ENCODE results near the gene TMEM187.

DNA sequence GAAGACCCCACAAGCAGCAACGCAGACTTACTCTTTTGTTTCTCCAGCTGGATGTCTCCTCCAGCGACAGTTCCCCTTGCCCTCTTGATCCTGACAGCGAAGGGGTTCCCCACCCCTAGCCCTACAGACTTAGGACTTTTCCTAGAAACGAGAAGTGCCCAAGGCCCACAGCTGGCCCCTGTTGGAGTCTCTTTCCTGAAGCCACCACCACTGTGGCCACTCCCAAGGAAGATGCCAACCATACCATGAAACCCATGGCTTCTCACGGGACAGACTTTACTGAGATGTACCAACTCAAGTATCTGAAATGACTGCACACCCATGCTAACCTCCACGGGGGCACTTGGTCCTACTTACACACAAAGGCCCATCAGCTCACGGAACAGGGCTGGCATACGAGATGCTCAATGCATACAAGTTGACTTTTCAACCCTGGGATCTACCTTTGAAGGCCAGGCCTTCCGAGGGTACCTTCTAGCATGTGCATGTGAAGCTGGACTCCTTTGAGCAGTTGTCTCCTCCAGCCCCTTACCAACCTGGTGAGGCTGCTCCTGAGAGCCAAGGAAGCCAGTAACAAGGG is 48.1 kb downstream of the TMEM187 start:
- TF ChIP-seq, protein P1, sequence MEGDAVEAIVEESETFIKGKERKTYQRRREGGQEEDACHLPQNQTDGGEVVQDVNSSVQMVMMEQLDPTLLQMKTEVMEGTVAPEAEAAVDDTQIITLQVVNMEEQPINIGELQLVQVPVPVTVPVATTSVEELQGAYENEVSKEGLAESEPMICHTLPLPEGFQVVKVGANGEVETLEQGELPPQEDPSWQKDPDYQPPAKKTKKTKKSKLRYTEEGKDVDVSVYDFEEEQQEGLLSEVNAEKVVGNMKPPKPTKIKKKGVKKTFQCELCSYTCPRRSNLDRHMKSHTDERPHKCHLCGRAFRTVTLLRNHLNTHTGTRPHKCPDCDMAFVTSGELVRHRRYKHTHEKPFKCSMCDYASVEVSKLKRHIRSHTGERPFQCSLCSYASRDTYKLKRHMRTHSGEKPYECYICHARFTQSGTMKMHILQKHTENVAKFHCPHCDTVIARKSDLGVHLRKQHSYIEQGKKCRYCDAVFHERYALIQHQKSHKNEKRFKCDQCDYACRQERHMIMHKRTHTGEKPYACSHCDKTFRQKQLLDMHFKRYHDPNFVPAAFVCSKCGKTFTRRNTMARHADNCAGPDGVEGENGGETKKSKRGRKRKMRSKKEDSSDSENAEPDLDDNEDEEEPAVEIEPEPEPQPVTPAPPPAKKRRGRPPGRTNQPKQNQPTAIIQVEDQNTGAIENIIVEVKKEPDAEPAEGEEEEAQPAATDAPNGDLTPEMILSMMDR (IDR thresholded peaks at IDR 0.05): no peak
- TF ChIP-seq POLR2A (IDR thresholded peaks at IDR 0.05): no peak
- TF ChIP-seq POLR2AphosphoS5 (IDR thresholded peaks at IDR 0.05): no peak
